Measurements from ENCODE around the gene MEIS3. TPM values are rescaled to one million over a fixed set of nuclear protein-coding genes. Genes with fewer than 3 reads are reported as not detected.

MEIS3 gene
- total RNA-seq, 1 experiment from 2014 or later, result 52.2 TPM

GRCh38 chr19:47362321-47362720 is 57.0 kb downstream of the MEIS3 start:
- no peak for DNase-seq (ENCODE audit: low spot score)

- DNase-seq (ENCODE audit: low spot score), result no peak
These were observed 60.4 kb downstream of the MEIS3 start for GRCh38 chr19:47358936-47359335.

GRCh38 chr19:47357788-47358680 is 61.3 kb downstream of the MEIS3 start:
- DNase-seq (ENCODE audit: low spot score), result no peak

GRCh38 chr19:47356900-47357299 is 62.4 kb downstream of the MEIS3 start:
- DNase-seq (ENCODE audit: low spot score), result no peak

GRCh38 chr19:47353307-47353712 is 66.0 kb downstream of the MEIS3 start:
- DNase-seq (ENCODE audit: low spot score), result no peak

Other genes with a start within 250 kb of the MEIS3 start
- 3.3 and 3.7 TPM in 2 replicates for gene BBC3, start 188.3 kb downstream of the MEIS3 start, total RNA-seq (2014; rRNA removed; shearing (Covaris generic))
- gene CCDC9, start 163.0 kb downstream of the MEIS3 start, total RNA-seq (2014; rRNA removed; shearing (Covaris generic)), result 3.4 and 3.6 TPM in 2 replicates
- 5.7 and 7.2 TPM in 2 replicates for gene INAFM1, start 144.6 kb downstream of the MEIS3 start, total RNA-seq (2014; rRNA removed; shearing (Covaris generic))
- gene C5AR1, start 109.7 kb downstream of the MEIS3 start, total RNA-seq (2014; rRNA removed; shearing (Covaris generic)), result 0.04 TPM in 1 of 2 replicates, not detected in the other
- 0.08 TPM in 1 of 2 replicates, not detected in the other for gene C5AR2, start 87.4 kb downstream of the MEIS3 start, total RNA-seq (2014; rRNA removed; shearing (Covaris generic))
- 7.3 and 8.0 TPM in 2 replicates for gene DHX34, start 70.2 kb downstream of the MEIS3 start, total RNA-seq (2014; rRNA removed; shearing (Covaris generic))
- 0.19 TPM in 1 of 2 replicates, not detected in the other for gene SLC8A2, start 52.4 kb upstream of the MEIS3 start, total RNA-seq (2014; rRNA removed; shearing (Covaris generic))
- gene KPTN, start 64.7 kb upstream of the MEIS3 start, total RNA-seq (2014; rRNA removed; shearing (Covaris generic)), result 9.2 and 10.6 TPM in 2 replicates
- 125 and 135 TPM in 2 replicates for gene NAPA, start 95.5 kb upstream of the MEIS3 start, total RNA-seq (2014; rRNA removed; shearing (Covaris generic))
- not detected in 2 replicates for gene ZNF541, start 153.6 kb upstream of the MEIS3 start, total RNA-seq (2014; rRNA removed; shearing (Covaris generic))
- gene BICRA, start 189.6 kb upstream of the MEIS3 start, total RNA-seq (2014; rRNA removed; shearing (Covaris generic)), result 2.6 and 10.6 TPM in 2 replicates

All from H4 (cell line).